Sigmoid colon (tissue), 7 donors: Measurements from ENCODE around the gene TGM3. TPM values are rescaled to one million over a fixed set of nuclear protein-coding genes. Genes with fewer than 3 reads are reported as not detected.
"Not testable (repeated sequence)": the region's sequence is repeated elsewhere in the genome, so short reads cannot be mapped to it uniquely, and the experiment has no call there.

Source experiments
- DNase-seq: peaks from one replicate; pipeline ENCODE4 v3.0.0-alpha.2; 2019
- H3K27ac ChIP-seq, 4 donors: fragments of 200-600 bp; sonication (generic); one replicate each; pipeline ENCODE4 v1.5.1; 2016 to 2019; ENCODE audit warnings: mild to moderate bottlenecking in 1 of 4
- H3K27me3 ChIP-seq, 3 donors: fragments of 200-600 bp; sonication (generic); one replicate each; pipeline ENCODE4 v1.5.1; 2019; ENCODE audit warnings: mild to moderate bottlenecking in 1 of 3
- H3K36me3 ChIP-seq, 4 donors: fragments of 200-600 bp; sonication (generic); one replicate each; pipeline ENCODE4 v1.5.1; 2016 to 2019
- H3K4me1 ChIP-seq, 4 donors: fragments of 200-600 bp; sonication (generic); one replicate each; pipeline ENCODE4 v1.5.1; 2017 to 2019
- H3K4me3 ChIP-seq, 4 donors: fragments of 200-600 bp; sonication (generic); one replicate each; pipeline ENCODE4 v1.5.1; 2017 to 2019; ENCODE audit warnings: mild to moderate bottlenecking in 2 of 4, moderate library complexity in 1 of 4
- H3K9me3 ChIP-seq, 4 donors: fragments of 200-600 bp in 3 of 4; sonication (generic) in 3 of 4; one replicate each; pipeline versions ENCODE4 v1.5.1 to v1.6.1; 2013 to 2019
- CTCF ChIP-seq, 4 experiments: fragments of 450-650 bp in 3 of 4; fragments of 200-600 bp in 1 of 4; IDR thresholded peaks; one replicate each; pipeline ENCODE4 v1.5.1; 2016 to 2019; ENCODE audit warnings: antibody characterized with exemption in 4 of 4, mild to moderate bottlenecking in 3 of 4, moderate library complexity in 2 of 4
- EP300 ChIP-seq, 4 donors: sonication (generic); formaldehyde crosslinking; IDR thresholded peaks; one replicate each; pipeline ENCODE4 v1.6.1; 2017; ENCODE audit warnings: antibody characterized with exemption in 4 of 4
- POLR2A ChIP-seq, 2 donors: fragments of 450-650 bp; IDR thresholded peaks; one replicate each; pipeline ENCODE4 v1.6.1; 2016; ENCODE audit warnings: antibody characterized with exemption in 2 of 2, mild to moderate bottlenecking in 2 of 2, moderate library complexity in 2 of 2
- POLR2AphosphoS5 ChIP-seq, 4 donors: sonication (generic); formaldehyde crosslinking; IDR thresholded peaks; one replicate each; pipeline ENCODE4 v1.6.1; 2017; ENCODE audit warnings: antibody characterized with exemption in 4 of 4
- WGBS, 2 donors: extraction: QIAGEN DNeasy Blood & Tissue Kit; methylation state at CpG; one replicate each; pipeline ENCODE4 v1.1.7; 2013; 5-methylcytosine and 5-hydroxymethylcytosine counted together
- intact Hi-C: fragments of 100-400 bp; cut with DNase I; formaldehyde crosslinking; loops from one replicate; pipeline ENCODE4 v1.15.1; 2023
- polyA plus RNA-seq, 3 donors: library from polyadenylated mRNA; stranded (reverse); fragments of 200-250 nt; gene quantifications; one replicate each; pipeline ENCODE4 v1.2.3, GENCODE V29; 2013
- total RNA-seq, 4 donors: library from RNA; depleted of rRNA; stranded (reverse); fragments of >200 nt; gene quantifications; one replicate each; pipeline ENCODE4 v1.1.0, GENCODE V29; 2016
- donor health status: healthy with polysubstance abuse.
- donor health status: Bipolar disorder and iron deficiency.
- donor health status: healthy.

TGM3 gene
- total and polyA plus RNA-seq, 7 donors, result 0.23 to 3.0 (median 0.42) TPM; not detected in 4

- Histone ChIP-seq H3K27ac (no peak overlapping the region), H3K4me3 (no peak overlapping the region), H3K4me1 (no peaks in the 10 kb centered on the region), H3K36me3 (no peaks in the 10 kb centered on the region), H3K9me3 (no peaks in the 10 kb centered on the region), H3K27me3 (no peaks in the 10 kb centered on the region)
- 13 to 54% methylated on average over 8 of the region's 8 CpGs for WGBS, 2 donors
- no peak for DNase-seq
- intact Hi-C loops, result no loop called here
- TF ChIP-seq EP300 (IDR thresholded peaks at IDR 0.05), result no peak
- TF ChIP-seq CTCF (IDR thresholded peaks at IDR 0.05), result no peak
- TF ChIP-seq POLR2AphosphoS5 (IDR thresholded peaks at IDR 0.05), result no peak
- TF ChIP-seq POLR2A (IDR thresholded peaks at IDR 0.05), result no peak
Measured at GRCh38 chr20:2261046-2261485, 34.7 kb upstream of the TGM3 start.

- no peaks in the 10 kb centered on the region for H3K27me3 ChIP-seq
- intact Hi-C loops, result no loop called here
- no peaks in the 10 kb centered on the region for H3K4me1 ChIP-seq
- no peak overlapping the region for H3K27ac ChIP-seq
- no peaks in the 10 kb centered on the region for H3K36me3 ChIP-seq
- H3K9me3 ChIP-seq, result no peaks in the 10 kb centered on the region
- no peak overlapping the region for H3K4me3 ChIP-seq
- DNase-seq, result no peak
- TF ChIP-seq EP300 (IDR thresholded peaks at IDR 0.05) (no peak), CTCF (IDR thresholded peaks at IDR 0.05) (no peak), POLR2AphosphoS5 (IDR thresholded peaks at IDR 0.05) (no peak)
- 92 to 93% methylated on average over 4 of the region's 4 CpGs for WGBS, 2 donors
Measured at GRCh38 chr20:2261629-2262028, 34.2 kb upstream of the TGM3 start.

GRCh38 chr20:2264118-2264517 lies 31.7 kb upstream of the TGM3 start:
- TF ChIP-seq POLR2AphosphoS5 (IDR thresholded peaks at IDR 0.05) (no peak), EP300 (IDR thresholded peaks at IDR 0.05) (no peak), CTCF (IDR thresholded peaks at IDR 0.05) (no peak), POLR2A (IDR thresholded peaks at IDR 0.05) (no peak)

GRCh38 chr20:2264621-2265374 lies 31.0 kb upstream of the TGM3 start:
- H3K9me3 ChIP-seq, intact Hi-C loops, H3K27me3 ChIP-seq, H3K4me3 ChIP-seq, H3K4me1 ChIP-seq, H3K36me3 ChIP-seq, DNase-seq, H3K27ac ChIP-seq: not testable (repeated sequence)
- WGBS, 2 donors, result 27 to 57% methylated on average over 12 of the region's 12 CpGs

More at GRCh38 chr20:2264118-2264517, 31.7 kb upstream of the TGM3 start:
- Histone ChIP-seq H3K4me3 (no peak overlapping the region), H3K9me3 (no peaks in the 10 kb centered on the region), H3K27ac (no peak overlapping the region), H3K27me3 (no peaks in the 10 kb centered on the region), H3K36me3 (no peaks in the 10 kb centered on the region), H3K4me1 (no peaks in the 10 kb centered on the region)
- DNase-seq, result no peak
- WGBS, 2 donors, result 92 to 94% methylated on average over 3 of the region's 3 CpGs
- intact Hi-C loops, result no loop called here

- Histone ChIP-seq H3K4me3 (no peak overlapping the region), H3K36me3 (no peaks in the 10 kb centered on the region), H3K9me3 (no peaks in the 10 kb centered on the region), H3K27me3 (no peaks in the 10 kb centered on the region), H3K27ac (no peak overlapping the region), H3K4me1 (no peaks in the 10 kb centered on the region)
- TF ChIP-seq EP300 (IDR thresholded peaks at IDR 0.05) (no peak), CTCF (IDR thresholded peaks at IDR 0.05) (no peak), POLR2AphosphoS5 (IDR thresholded peaks at IDR 0.05) (no peak), POLR2A (IDR thresholded peaks at IDR 0.05) (no peak)
- intact Hi-C loops, result no loop called here
- no peak for DNase-seq
- WGBS, 2 donors, result 93 to 96% methylated on average over 7 of the region's 7 CpGs
Measured at GRCh38 chr20:2273634-2274302, 22.0 kb upstream of the TGM3 start.
